HG03095 (cell line): ENCODE data around the gene SPPL3.

Experiments
- ATAC-seq: cut with Tn5 transposase; IDR thresholded peaks from one replicate; pipeline ENCODE4 v1.9.1; 2021; ENCODE audit warnings: moderate library complexity; ENCODE audit not compliant: unreplicated experiment

SPPL3 gene

GRCh38 chr12:120726510-120726793, 177.7 kb downstream of the SPPL3 start:
- no peak for ATAC-seq

- peak; percentile 95 for ATAC-seq
These were observed 178.3 kb downstream of the SPPL3 start, which contains the start of gene ACADS for GRCh38 chr12:120725659-120726509. ACADS (plus strand) TSS chr12:120725826; CDS start chr12:120725886, 60 bp downstream.

GRCh38 chr12:120725151-120725658, 179.0 kb downstream of the SPPL3 start:
- ATAC-seq, result no peak

GRCh38 chr12:120724720-120725119, 179.4 kb downstream of the SPPL3 start:
- ATAC-seq, result no peak

GRCh38 chr12:120722784-120723183, 181.4 kb downstream of the SPPL3 start:
- ATAC-seq, result no peak

GRCh38 chr12:120721866-120722265, 182.3 kb downstream of the SPPL3 start:
- no peak for ATAC-seq

- ATAC-seq, result no peak
These were observed 183.0 kb downstream of the SPPL3 start for GRCh38 chr12:120720987-120721801.

GRCh38 chr12:120720234-120720986, 183.7 kb downstream of the SPPL3 start:
- ATAC-seq, result no peak

- ATAC-seq, result no peak
These were observed 184.5 kb downstream of the SPPL3 start for GRCh38 chr12:120719496-120720233.

- ATAC-seq, result no peak
These were observed 185.1 kb downstream of the SPPL3 start for GRCh38 chr12:120719072-120719471.

- ATAC-seq, result no peak
These were observed 186.1 kb downstream of the SPPL3 start for GRCh38 chr12:120718055-120718454.

- ATAC-seq, result no peak
These were observed 190.2 kb downstream of the SPPL3 start for GRCh38 chr12:120713861-120714482.

GRCh38 chr12:120712610-120713009, 191.5 kb downstream of the SPPL3 start:
- no peak for ATAC-seq
